Stomach (tissue), 4 donors: ENCODE results near the gene TWIST1.

Experiments
- POLR2A ChIP-seq, 4 donors: fragments of 450-650 bp; IDR thresholded peaks; one replicate each; pipeline ENCODE4 v1.6.1; 2016; ENCODE audit warnings: antibody characterized with exemption in 4 of 4, control low read depth in 2 of 4, mild to moderate bottlenecking in 1 of 4, moderate library complexity in 1 of 4
- POLR2AphosphoS5 ChIP-seq, 3 donors: sonication (generic); formaldehyde crosslinking; IDR thresholded peaks; one replicate each; pipeline ENCODE4 v1.6.1; 2016; ENCODE audit warnings: antibody characterized with exemption in 3 of 3
- TF ChIP-seq, protein P1 (sequence below), 7 experiments: fragments of 450-650 bp in 4 of 7; fragments of 200-600 bp in 3 of 7; sonication (generic) in 3 of 7; IDR thresholded peaks; one replicate each; pipeline ENCODE4 v1.5.1; 2016 to 2019; ENCODE audit warnings: antibody characterized with exemption in 7 of 7, control low read depth in 2 of 7, mild to moderate bottlenecking in 1 of 7

DNA sequence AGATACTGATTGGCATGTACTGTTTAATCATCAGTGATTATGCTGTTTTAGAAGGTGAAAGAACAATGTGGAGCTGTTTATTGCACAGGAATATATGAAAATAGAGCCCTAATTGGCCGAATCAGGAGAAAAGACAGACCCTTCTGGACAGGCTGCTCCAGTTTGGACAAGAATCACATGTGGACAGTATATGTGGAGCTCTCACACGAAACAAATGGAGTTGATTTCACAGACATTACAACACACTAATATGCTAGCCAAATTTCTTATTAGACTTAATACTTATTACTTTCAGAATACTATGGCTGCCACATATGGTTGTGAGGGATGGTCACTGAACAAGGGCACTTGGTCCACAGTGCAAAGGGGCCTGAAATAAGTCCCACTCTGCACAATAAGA, 15.5 kb downstream of the TWIST1 start:
- no peak for TF ChIP-seq POLR2AphosphoS5 (IDR thresholded peaks at IDR 0.05)
- no peak for TF ChIP-seq POLR2A (IDR thresholded peaks at IDR 0.05)
- TF ChIP-seq, protein P1, sequence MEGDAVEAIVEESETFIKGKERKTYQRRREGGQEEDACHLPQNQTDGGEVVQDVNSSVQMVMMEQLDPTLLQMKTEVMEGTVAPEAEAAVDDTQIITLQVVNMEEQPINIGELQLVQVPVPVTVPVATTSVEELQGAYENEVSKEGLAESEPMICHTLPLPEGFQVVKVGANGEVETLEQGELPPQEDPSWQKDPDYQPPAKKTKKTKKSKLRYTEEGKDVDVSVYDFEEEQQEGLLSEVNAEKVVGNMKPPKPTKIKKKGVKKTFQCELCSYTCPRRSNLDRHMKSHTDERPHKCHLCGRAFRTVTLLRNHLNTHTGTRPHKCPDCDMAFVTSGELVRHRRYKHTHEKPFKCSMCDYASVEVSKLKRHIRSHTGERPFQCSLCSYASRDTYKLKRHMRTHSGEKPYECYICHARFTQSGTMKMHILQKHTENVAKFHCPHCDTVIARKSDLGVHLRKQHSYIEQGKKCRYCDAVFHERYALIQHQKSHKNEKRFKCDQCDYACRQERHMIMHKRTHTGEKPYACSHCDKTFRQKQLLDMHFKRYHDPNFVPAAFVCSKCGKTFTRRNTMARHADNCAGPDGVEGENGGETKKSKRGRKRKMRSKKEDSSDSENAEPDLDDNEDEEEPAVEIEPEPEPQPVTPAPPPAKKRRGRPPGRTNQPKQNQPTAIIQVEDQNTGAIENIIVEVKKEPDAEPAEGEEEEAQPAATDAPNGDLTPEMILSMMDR (IDR thresholded peaks at IDR 0.05), result no peak
